UCSD-AML1 (cell line): ENCODE data around the gene TPPP.

Experiments used
- DNase-seq: peaks from one replicate; lab custom pipeline; 2025; ENCODE audit not compliant: unreplicated experiment; lab: John Stamatoyannopoulos, UW

Gene TPPP

GRCh38 chr5:666816-667498 is 26.2 kb downstream of the TPPP start:
- no peak for DNase-seq

- no peak for DNase-seq
These were observed 27.0 kb downstream of the TPPP start for GRCh38 chr5:665956-666711.

- no peak for DNase-seq
These were observed 27.6 kb downstream of the TPPP start for GRCh38 chr5:665541-665955.

- no peak for DNase-seq
These were observed 28.2 kb downstream of the TPPP start for GRCh38 chr5:664994-665360.

- DNase-seq: no peak
These were observed 28.7 kb downstream of the TPPP start for GRCh38 chr5:664343-664993.

- DNase-seq: no peak
These were observed 29.5 kb downstream of the TPPP start for GRCh38 chr5:663436-664342.

GRCh38 chr5:662751-663435 is 30.3 kb downstream of the TPPP start:
- no peak for DNase-seq

GRCh38 chr5:661891-662750 is 31.0 kb downstream of the TPPP start:
- no peak for DNase-seq

GRCh38 chr5:660491-661030 is 32.6 kb downstream of the TPPP start:
- no peak for DNase-seq

GRCh38 chr5:659496-660263 is 33.5 kb downstream of the TPPP start:
- no peak for DNase-seq

GRCh38 chr5:658103-658502 is 35.0 kb downstream of the TPPP start:
- no peak for DNase-seq

- no peak for DNase-seq
These were observed 35.6 kb downstream of the TPPP start for GRCh38 chr5:657570-657969.

GRCh38 chr5:655406-655805 is 37.7 kb downstream of the TPPP start:
- DNase-seq: no peak

GRCh38 chr5:654071-654778 is 38.9 kb downstream of the TPPP start:
- DNase-seq: no peak

GRCh38 chr5:652773-653350 is 40.3 kb downstream of the TPPP start:
- DNase-seq: no peak

- no peak for DNase-seq
These were observed 41.1 kb downstream of the TPPP start for GRCh38 chr5:652023-652515.

GRCh38 chr5:651296-652022 is 41.7 kb downstream of the TPPP start:
- no peak for DNase-seq
